GM12878 (cell line): Measurements from ENCODE around the gene CTSD.

Experiments used
- ASH2L ChIP-seq: fragments of 300-600, 200-600 bp; sonication (generic); IDR thresholded peaks from 2 replicates; pipeline ENCODE4 v1.6.1; 2017; ENCODE audit warnings: low read depth, mild to moderate bottlenecking, borderline replicate concordance
- CREM ChIP-seq: IDR thresholded peaks from 2 replicates; pipeline ENCODE4 v1.6.1; 2014; ENCODE audit warnings: antibody characterized with exemption, low read depth
- EZH2 ChIP-seq: IDR thresholded peaks from 2 replicates; pipeline ENCODE4 v1.6.1; 2012; ENCODE audit warnings: low read depth, mild to moderate bottlenecking, control low read depth, inconsistent platforms, low read length, borderline replicate concordance; ENCODE audit not compliant: control insufficient read depth
- IRF3 ChIP-seq: fragments of 450-650 bp; IDR thresholded peaks from 2 replicates; pipeline ENCODE4 v1.6.1; 2014; ENCODE audit warnings: mild to moderate bottlenecking
- MTA2 ChIP-seq: fragments of 450-650 bp; IDR thresholded peaks from 2 replicates; pipeline ENCODE4 v1.6.1; 2016; ENCODE audit warnings: low read depth, mild to moderate bottlenecking, moderate library complexity
- POLR2A ChIP-seq: IDR thresholded peaks from 2 replicates; pipeline ENCODE4 v1.6.1; 2011; ENCODE audit warnings: low read depth, mild to moderate bottlenecking, low read length
- RCOR1 ChIP-seq: conservative IDR thresholded peaks from 2 replicates; pipeline ENCODE4 v1.6.1; 2012; ENCODE audit warnings: low read depth, low read length, improper control_type of control experiment
- SRF ChIP-seq, 2 experiments: IDR thresholded peaks; 2 replicates each; pipeline ENCODE4 v1.6.1; 2011; ENCODE audit warnings: low read depth in 2 of 2, low read length in 2 of 2, mild to moderate bottlenecking in 1 of 2, moderate library complexity in 1 of 2
- TAF1 ChIP-seq: IDR thresholded peaks from 2 replicates; pipeline ENCODE4 v1.6.1; 2011; ENCODE audit warnings: mild to moderate bottlenecking, low read depth, low read length, borderline replicate concordance
- ZNF274 ChIP-seq: IDR thresholded peaks from one replicate; pipeline ENCODE4 v1.8.0; 2011; ENCODE audit not compliant: insufficient read length, insufficient read depth
- ZZZ3 ChIP-seq: IDR thresholded peaks from 2 replicates; pipeline ENCODE4 v1.6.1; 2011; ENCODE audit warnings: low read depth; ENCODE audit not compliant: control insufficient read depth, insufficient read length
- TF ChIP-seq, protein P1 (sequence below), 3 experiments: IDR thresholded peaks in 2 of 3; conservative IDR thresholded peaks in 1 of 3; 2 replicates each; pipeline ENCODE4 v1.5.1; 2011; ENCODE audit warnings: low read depth in 3 of 3, low read length in 3 of 3, mild to moderate bottlenecking in 3 of 3, control low read depth in 2 of 3, moderate library complexity in 2 of 3, inconsistent platforms in 1 of 3, mixed read lengths in 1 of 3; ENCODE audit not compliant: control insufficient read depth in 2 of 3, insufficient read depth in 1 of 3; ENCODE audit errors: extremely low read depth in 1 of 3
- TF ChIP-seq, protein P2 (sequence below): IDR thresholded peaks from 2 replicates; pipeline ENCODE4 v1.6.1; 2011; ENCODE audit warnings: low read depth, mild to moderate bottlenecking, low read length, moderate library complexity, borderline replicate concordance; ENCODE audit errors: extremely low read depth
- TF ChIP-seq, protein P3 (sequence below): fragments of 450-650 bp; IDR thresholded peaks from 2 replicates; pipeline ENCODE4 v1.6.1; 2017; ENCODE audit warnings: mild to moderate bottlenecking

DNA sequence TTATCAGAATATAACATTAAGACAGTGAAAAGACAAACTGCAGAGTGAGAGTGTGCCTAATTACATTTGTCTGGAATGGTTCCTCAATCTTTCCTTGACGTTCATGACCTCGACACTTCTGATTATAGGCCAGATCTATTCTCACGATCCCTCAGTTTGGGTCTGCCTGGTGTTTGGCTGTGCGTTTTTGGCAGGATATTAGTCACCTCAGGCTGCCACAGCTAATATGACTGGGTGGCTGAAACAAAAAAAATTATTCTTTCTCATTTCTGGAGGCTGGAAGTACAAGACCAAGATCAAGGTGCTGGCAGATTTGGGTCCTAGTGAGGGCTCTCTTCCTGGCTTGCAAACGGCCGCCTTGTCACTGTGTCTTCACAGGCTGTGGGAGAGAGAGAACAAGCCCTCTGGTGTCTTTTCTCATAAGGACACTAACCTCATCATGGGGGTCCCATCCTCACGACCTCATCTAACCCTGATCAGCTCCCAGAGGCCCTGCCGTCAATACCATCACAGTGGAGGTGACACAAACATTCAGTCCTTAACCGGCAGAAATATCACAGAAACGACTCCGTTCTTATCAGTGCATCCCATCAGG is 36.5 kb downstream of the CTSD start:
- TF ChIP-seq, protein P1, sequence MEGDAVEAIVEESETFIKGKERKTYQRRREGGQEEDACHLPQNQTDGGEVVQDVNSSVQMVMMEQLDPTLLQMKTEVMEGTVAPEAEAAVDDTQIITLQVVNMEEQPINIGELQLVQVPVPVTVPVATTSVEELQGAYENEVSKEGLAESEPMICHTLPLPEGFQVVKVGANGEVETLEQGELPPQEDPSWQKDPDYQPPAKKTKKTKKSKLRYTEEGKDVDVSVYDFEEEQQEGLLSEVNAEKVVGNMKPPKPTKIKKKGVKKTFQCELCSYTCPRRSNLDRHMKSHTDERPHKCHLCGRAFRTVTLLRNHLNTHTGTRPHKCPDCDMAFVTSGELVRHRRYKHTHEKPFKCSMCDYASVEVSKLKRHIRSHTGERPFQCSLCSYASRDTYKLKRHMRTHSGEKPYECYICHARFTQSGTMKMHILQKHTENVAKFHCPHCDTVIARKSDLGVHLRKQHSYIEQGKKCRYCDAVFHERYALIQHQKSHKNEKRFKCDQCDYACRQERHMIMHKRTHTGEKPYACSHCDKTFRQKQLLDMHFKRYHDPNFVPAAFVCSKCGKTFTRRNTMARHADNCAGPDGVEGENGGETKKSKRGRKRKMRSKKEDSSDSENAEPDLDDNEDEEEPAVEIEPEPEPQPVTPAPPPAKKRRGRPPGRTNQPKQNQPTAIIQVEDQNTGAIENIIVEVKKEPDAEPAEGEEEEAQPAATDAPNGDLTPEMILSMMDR (IDR thresholded peaks at IDR 0.05 in 2 of 3, conservative IDR thresholded peaks at IDR 0.05 in 1 of 3; ENCODE audit: control insufficient read depth in 2 of 3, extremely low read depth in 1 of 3, insufficient read depth in 1 of 3, low read depth in 3 of 3, low read length in 3 of 3) = no peak
- TF ChIP-seq ZNF274 = no peak
- TF ChIP-seq CREM = no peak
- no peak for TF ChIP-seq TAF1
- no peak for TF ChIP-seq EZH2
- TF ChIP-seq ZZZ3 = no peak
- TF ChIP-seq MTA2 = no peak
- TF ChIP-seq POLR2A = no peak
- TF ChIP-seq, protein P2, sequence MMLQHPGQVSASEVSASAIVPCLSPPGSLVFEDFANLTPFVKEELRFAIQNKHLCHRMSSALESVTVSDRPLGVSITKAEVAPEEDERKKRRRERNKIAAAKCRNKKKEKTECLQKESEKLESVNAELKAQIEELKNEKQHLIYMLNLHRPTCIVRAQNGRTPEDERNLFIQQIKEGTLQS = no peak
- TF ChIP-seq, protein P3, sequence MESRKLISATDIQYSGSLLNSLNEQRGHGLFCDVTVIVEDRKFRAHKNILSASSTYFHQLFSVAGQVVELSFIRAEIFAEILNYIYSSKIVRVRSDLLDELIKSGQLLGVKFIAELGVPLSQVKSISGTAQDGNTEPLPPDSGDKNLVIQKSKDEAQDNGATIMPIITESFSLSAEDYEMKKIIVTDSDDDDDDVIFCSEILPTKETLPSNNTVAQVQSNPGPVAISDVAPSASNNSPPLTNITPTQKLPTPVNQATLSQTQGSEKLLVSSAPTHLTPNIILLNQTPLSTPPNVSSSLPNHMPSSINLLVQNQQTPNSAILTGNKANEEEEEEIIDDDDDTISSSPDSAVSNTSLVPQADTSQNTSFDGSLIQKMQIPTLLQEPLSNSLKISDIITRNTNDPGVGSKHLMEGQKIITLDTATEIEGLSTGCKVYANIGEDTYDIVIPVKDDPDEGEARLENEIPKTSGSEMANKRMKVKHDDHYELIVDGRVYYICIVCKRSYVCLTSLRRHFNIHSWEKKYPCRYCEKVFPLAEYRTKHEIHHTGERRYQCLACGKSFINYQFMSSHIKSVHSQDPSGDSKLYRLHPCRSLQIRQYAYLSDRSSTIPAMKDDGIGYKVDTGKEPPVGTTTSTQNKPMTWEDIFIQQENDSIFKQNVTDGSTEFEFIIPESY = no peak
- no peak for TF ChIP-seq ASH2L
- TF ChIP-seq IRF3 = no peak
- no peak for TF ChIP-seq SRF (IDR thresholded peaks at IDR 0.05; ENCODE audit: low read depth in 2 of 2, low read length in 2 of 2)
- TF ChIP-seq RCOR1 = no peak
